OCI-LY1 (cell line): ENCODE results near the gene EEF1AKMT2.

ENCODE experiments used
- H2AFZ ChIP-seq: fragments of 200-600 bp; sonication (generic), shearing (Covaris generic); 2 replicates; pipeline ENCODE4 v1.6.0; 2014; ENCODE audit warnings: antibody characterized with exemption, mild to moderate bottlenecking, low read length
- H3F3A ChIP-seq: fragments of 200-600 bp; sonication (generic), shearing (Covaris generic); 2 replicates; pipeline ENCODE4 v1.6.0; 2014; ENCODE audit warnings: mild to moderate bottlenecking, antibody characterized with exemption, low read length, moderate library complexity; ENCODE audit not compliant: insufficient read depth
- H3K27ac ChIP-seq: fragments of 200-600 bp; sonication (generic); 2 replicates; pipeline ENCODE4 v1.5.1; 2014; ENCODE audit warnings: low read length, mixed run types, mild to moderate bottlenecking, low read depth; ENCODE audit not compliant: poor library complexity, severe bottlenecking
- H3K27me3 ChIP-seq: fragments of 200-600 bp; sonication (generic); 2 replicates; pipeline ENCODE4 v1.6.0; 2014; ENCODE audit warnings: antibody characterized with exemption, mild to moderate bottlenecking, low read length, moderate library complexity; ENCODE audit not compliant: insufficient read depth
- H3K36me3 ChIP-seq: fragments of 200-600 bp; sonication (generic); 2 replicates; pipeline ENCODE4 v1.6.1; 2014; ENCODE audit warnings: mild to moderate bottlenecking, antibody characterized with exemption, low read length, moderate library complexity, mixed read lengths; ENCODE audit not compliant: insufficient read depth
- H3K4me1 ChIP-seq: fragments of 200-600 bp; sonication (generic); 2 replicates; pipeline ENCODE4 v1.5.1; 2014; ENCODE audit warnings: mild to moderate bottlenecking, low read length, moderate library complexity; ENCODE audit not compliant: insufficient read depth, severe bottlenecking
- H3K4me2 ChIP-seq: fragments of 200-600 bp; sonication (generic), shearing (Covaris generic); 2 replicates; pipeline ENCODE4 v1.6.1; 2014; ENCODE audit warnings: low read length
- H3K4me3 ChIP-seq: fragments of 200-600 bp; sonication (generic); 2 replicates; pipeline ENCODE4 v1.5.1; 2014; ENCODE audit warnings: low read length, low read depth, mild to moderate bottlenecking, mixed read lengths; ENCODE audit not compliant: poor library complexity, severe bottlenecking
- H3K79me2 ChIP-seq: fragments of 200-600 bp; shearing (Covaris generic); 2 replicates; pipeline ENCODE4 v1.6.1; 2016; ENCODE audit warnings: mixed run types, low read length, mixed read lengths; ENCODE audit not compliant: insufficient read depth
- H3K9ac ChIP-seq: fragments of 200-600 bp; sonication (generic), shearing (Covaris generic); 2 replicates; pipeline ENCODE4 v1.6.1; 2014; ENCODE audit warnings: mild to moderate bottlenecking, low read length, mixed read lengths
- H3K9me2 ChIP-seq: fragments of 200-600 bp; sonication (generic), shearing (Covaris generic); 2 replicates; pipeline ENCODE4 v1.6.1; 2014; ENCODE audit warnings: low read depth, mild to moderate bottlenecking, low read length, mixed read lengths
- H3K9me3 ChIP-seq: fragments of 200-600 bp; shearing (Covaris generic); 2 replicates; pipeline ENCODE4 v1.6.1; 2014; ENCODE audit warnings: low read length, mixed read lengths
- H4K20me1 ChIP-seq: fragments of 200-600 bp; sonication (generic), shearing (Covaris generic); 2 replicates; pipeline ENCODE4 v1.6.0; 2016; ENCODE audit warnings: mild to moderate bottlenecking, low read length; ENCODE audit not compliant: insufficient read depth
- CTCF ChIP-seq: fragments of 200-600 bp; sonication (generic), shearing (Covaris generic); IDR thresholded peaks from 2 replicates; pipeline ENCODE4 v1.5.1; 2017; ENCODE audit warnings: mild to moderate bottlenecking, antibody characterized with exemption, low read length, moderate library complexity, mixed read lengths
- EZH2 ChIP-seq: fragments of 200-600 bp; sonication (generic), shearing (Covaris generic); IDR thresholded peaks from 2 replicates; pipeline ENCODE4 v1.8.0; 2017; ENCODE audit warnings: borderline replicate concordance, mixed run types, mild to moderate bottlenecking, antibody characterized with exemption, low read length, moderate library complexity, mixed read lengths

The EEF1AKMT2 gene

GRCh38 chr10:124743191-124744101 lies 48.2 kb downstream of the EEF1AKMT2 start:
- H3K9ac ChIP-seq = peak overlapping the region; percentile 84
- H3K9me3 ChIP-seq = no peaks in the 10 kb centered on the region
- no peak overlapping the region for H2AFZ ChIP-seq
- H3K36me3 ChIP-seq = peaks cover 10% of the 10 kb centered on the region; the same call in 1 of the 2 replicates
- H3K27ac ChIP-seq = peak overlapping the region; percentile 86
- no peaks in the 10 kb centered on the region for H4K20me1 ChIP-seq
- no peaks in the 10 kb centered on the region for H3K9me2 ChIP-seq
- no peak for TF ChIP-seq EZH2
- no peak for TF ChIP-seq CTCF
- H3K79me2 ChIP-seq = peaks cover 25% of the 10 kb centered on the region
- H3K4me2 ChIP-seq = peak overlapping the region; percentile 76
- H3K4me1 ChIP-seq = peaks cover 55% of the 10 kb centered on the region
- peak overlapping the region; percentile 89 for H3K4me3 ChIP-seq
- no peaks in the 10 kb centered on the region for H3K27me3 ChIP-seq
- no peaks in the 10 kb centered on the region; the same call in 1 of the 2 replicates for H3F3A ChIP-seq

DNA sequence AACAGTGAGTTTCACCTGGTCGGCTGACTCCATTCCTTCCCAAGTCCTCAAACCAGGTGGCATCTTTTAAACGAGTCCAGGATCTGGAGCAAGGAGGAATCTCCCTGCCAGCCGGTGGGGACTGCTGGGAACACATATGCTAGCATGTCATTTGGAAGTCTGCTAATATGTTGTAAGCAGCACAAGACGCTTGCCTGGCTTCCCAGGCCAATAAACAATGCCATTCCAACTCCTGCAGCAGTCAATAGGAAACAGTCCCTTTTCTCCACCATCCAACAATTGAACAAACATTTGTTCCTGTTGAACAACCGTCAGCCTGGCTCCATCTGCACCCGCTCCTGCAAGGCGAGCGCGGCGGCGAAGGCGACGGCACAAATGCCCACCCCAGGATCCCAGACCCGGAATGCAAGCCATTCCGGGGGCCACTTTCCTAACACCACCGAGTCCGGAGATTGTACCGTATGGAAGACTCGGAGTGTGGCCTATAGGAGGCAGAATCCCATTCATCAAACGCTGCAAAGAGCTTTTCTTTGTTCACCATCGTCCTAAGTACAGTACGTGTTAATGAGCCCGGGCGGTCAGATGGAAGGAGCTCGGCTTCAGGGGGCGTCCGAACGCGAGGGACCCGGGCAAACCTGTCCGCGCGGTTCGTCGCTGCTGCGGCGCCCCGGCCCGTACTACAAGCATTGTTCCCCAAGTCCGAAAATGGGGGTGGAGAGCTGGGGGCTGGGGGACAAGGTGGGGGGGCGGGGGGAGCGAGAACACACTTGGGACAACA lies 49.1 kb downstream of the EEF1AKMT2 start:
- Histone ChIP-seq H2AFZ (no peak overlapping the region), H3K9ac (peak overlapping the region; percentile 84), H3K27ac (peak overlapping the region; percentile 86), H3K4me2 (peak overlapping the region; percentile 76), H3K79me2 (peaks cover 33% of the 10 kb centered on the region), H3K9me2 (no peaks in the 10 kb centered on the region), H3F3A (no peaks in the 10 kb centered on the region; the same call in 1 of the 2 replicates), H3K4me3 (peak overlapping the region; percentile 89), H4K20me1 (no peaks in the 10 kb centered on the region), H3K9me3 (no peaks in the 10 kb centered on the region), H3K4me1 (peaks cover 63% of the 10 kb centered on the region), H3K27me3 (no peaks in the 10 kb centered on the region), H3K36me3 (peaks cover 4% of the 10 kb centered on the region; the same call in 1 of the 2 replicates)
- TF ChIP-seq EZH2 (no peak), CTCF (peak; percentile 17; the same call in 1 of the 2 replicates)

DNA sequence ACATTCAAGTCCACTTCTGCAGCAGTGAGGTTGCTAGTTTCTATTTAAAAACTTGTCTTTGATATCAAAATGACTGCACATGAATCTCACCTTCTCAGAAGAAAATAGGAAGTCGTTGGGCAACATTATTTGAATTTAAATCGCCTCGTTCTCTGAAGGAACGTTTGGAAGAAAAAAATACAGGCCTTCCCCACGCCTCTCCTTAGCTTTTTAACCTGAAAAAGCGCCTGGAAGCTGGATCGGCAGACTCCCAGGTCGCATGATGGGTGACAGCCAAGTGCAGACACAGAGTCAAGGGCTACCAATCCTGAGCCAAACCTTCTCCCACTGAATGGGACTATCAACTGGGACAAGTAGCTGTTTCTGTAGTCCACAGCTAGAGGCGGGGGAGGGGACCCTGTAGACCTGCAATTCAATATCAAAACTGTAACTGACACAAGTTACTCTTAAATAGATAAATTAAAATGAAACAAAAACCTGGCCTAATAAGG lies 49.7 kb downstream of the EEF1AKMT2 start:
- Histone ChIP-seq H3K9me3 (no peaks in the 10 kb centered on the region), H4K20me1 (no peaks in the 10 kb centered on the region), H2AFZ (no peak overlapping the region), H3K36me3 (peaks cover 4% of the 10 kb centered on the region; the same call in 1 of the 2 replicates), H3K27me3 (no peaks in the 10 kb centered on the region), H3K9ac (peak overlapping the region; percentile 84), H3F3A (no peaks in the 10 kb centered on the region; the same call in 1 of the 2 replicates), H3K27ac (peak overlapping the region; percentile 86), H3K4me2 (peak overlapping the region; percentile 76), H3K4me1 (peaks cover 70% of the 10 kb centered on the region), H3K79me2 (peaks cover 35% of the 10 kb centered on the region), H3K9me2 (no peaks in the 10 kb centered on the region), H3K4me3 (peak overlapping the region; percentile 89)
- TF ChIP-seq EZH2 = no peak
- no peak for TF ChIP-seq CTCF
